DMS153 (cell line): ENCODE data around the gene RPS5.
"Not testable (repeated sequence)": the region's sequence is repeated elsewhere in the genome, so short reads cannot be mapped to it uniquely, and the experiment has no call there.

Source experiments
- DNase-seq: peaks from one replicate; lab custom pipeline; 2025; lab: John Stamatoyannopoulos, UW

RPS5 gene

DNA sequence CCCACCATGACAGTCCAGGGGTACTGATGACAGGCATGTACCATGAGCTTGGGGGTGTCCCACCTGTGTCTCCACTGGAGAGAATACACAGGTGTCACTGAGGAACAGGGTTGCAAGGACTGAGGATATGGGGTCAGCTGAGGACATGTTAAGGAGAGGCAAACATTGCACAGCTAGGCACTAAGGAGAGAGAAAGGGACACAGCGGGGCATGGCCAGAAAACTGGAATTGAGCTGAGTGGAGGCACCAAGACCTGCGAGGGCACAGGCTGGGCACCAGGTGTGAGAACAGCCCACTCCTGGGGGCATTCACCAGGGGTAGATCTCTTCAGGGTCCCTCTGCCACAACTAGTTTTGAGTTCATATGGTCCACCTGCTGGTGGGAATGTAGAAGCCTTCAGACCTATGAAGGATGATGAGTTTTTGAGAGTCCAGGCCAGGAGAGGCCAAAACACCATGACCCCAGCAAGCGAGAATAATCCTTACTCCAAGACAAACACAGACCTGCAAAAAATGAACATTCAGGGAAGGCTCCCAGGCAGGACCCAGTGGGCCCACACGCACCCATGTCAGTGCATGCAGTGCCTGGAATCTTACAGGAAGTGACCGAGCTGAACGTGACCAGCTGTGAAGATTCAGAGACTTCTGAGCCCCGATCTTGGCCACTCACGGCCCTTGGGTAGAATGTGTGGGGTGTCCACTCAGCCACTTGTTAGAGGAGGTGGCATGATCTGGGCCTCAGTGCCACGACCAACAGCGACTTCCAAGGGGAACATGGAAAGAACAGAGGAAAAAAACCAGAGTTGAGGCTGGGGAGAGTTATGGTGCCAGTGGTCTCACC, 20.0 kb downstream of the RPS5 start:
- no peak for DNase-seq

DNA sequence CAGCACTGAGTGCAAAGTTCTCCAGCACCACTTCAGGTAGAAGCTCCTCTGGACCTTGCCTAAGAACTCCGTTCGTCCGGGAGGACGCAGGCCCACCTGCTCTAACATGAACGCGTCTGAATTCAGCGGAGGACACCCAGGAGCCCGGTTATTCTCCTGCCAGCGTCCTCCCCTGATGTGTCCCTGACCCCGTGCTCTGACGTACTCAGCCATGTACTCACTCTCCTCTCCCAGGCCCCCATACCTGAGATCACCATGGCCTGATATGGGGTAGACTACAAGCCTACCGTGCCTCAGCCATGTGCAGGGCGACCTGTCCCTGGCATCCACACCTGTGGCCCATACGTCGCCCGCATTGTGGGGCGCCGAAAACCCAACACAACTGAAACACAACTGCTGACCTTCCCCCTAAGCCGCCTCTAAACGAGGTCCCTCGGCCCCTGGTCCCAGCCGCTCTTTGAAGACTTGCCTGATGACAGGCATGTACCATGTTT, 20.6 kb downstream of the RPS5 start:
- no peak for DNase-seq

DNA sequence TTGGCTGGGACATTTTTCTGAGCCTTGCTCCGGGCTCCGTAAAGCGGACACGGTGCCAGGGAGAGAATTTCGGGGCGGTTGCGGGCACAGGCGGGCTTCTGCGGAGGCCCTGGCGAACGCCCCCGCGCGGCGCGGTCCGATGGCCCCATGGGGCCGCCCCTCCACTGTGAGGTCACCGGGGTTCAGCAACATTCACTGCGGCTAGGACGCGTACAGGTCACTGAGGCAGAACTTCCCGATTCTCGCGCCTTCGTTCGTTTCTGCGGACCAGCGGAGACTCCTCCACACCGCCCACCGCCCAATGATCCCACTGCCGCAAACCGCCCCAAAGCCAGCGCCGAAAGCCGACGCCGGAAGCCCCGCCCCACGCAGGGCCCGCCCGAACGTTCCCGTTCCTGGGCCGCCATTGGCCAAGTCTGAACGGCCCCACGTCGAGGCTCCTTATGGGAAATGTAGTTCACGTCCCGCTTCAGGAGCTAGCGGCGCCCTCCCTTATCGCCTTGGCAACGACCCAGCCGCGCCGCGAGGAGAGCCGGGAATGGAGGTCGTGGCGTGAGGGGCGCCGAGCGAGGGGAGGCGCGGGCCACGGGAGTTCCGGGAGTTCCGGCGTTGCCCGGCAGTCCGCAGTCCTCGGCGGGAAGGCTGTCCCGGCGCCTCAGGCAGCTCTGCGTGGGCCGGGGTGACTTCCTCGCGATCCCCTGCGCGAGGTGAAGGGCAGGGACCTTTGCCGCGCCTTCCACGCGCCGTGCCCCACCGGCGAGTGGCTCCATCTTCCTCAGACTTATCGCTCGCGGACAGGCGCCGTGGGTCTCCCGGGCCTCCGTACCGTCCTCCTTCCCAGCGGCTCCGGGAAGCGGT, 21.3 kb downstream of the RPS5 start, which contains the start of gene ZNF584:
Gene ZNF584 (plus strand): TSS at position 498 of the 858 bp plus-strand sequence. CDS start 499 bp downstream, outside the sequence.
- peak; percentile 90 for DNase-seq

DNA sequence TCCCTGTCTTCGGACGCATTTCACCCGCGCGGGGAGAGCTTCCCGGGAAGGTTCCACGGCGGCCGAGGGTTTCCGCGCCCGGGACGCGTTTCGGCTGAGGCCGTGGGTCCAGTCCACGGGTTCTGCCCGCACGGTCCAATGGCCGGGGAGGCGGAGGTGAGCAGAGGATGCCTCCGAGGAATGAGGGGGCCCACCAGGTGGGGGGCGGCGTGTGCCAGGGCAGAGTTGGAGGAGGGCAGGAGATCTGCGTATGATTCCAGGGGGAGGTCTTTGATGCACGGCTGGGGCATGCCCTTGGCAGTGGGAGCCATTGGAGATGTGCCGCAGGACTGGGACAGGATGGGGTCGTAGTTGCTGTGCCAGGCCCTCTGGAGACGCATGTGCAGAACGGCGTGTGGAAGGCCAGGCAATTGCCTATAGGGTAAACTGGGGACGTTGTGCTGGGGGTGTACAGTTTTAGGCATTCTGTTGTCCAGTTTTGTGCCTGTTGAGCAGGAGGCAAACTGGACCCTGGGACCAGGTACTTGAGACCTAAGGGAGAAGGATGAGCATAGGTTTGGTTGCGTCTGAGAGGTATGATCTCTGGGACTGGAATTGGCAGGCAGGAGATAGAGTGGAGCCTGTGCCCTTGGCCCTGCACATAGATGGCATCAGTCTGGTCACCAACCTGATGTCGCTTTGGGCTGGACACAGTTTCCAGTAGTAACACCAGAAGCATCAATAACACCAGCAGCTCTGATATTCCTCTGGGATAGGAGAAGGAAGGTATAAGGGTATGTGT, 22.1 kb downstream of the RPS5 start:
- DNase-seq = no peak

DNA sequence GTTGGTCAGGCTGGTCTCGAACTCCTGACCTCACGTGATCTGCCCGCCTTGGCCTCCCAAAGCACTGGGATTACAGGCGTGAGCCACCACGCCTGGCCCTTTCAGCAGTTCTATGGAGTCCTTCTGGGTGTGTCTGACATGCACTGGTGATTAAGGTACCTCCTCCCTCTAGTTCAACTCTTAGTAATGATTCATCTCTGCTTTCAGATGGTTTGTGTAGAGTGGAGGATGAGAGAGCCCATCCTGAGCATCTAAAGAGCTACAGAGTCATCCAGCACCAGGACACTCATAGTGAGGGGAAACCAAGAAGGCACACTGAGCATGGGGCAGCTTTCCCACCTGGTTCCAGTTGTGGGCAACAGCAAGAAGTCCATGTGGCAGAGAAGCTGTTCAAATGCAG, 29.5 kb downstream of the RPS5 start:
- DNase-seq = no peak

DNA sequence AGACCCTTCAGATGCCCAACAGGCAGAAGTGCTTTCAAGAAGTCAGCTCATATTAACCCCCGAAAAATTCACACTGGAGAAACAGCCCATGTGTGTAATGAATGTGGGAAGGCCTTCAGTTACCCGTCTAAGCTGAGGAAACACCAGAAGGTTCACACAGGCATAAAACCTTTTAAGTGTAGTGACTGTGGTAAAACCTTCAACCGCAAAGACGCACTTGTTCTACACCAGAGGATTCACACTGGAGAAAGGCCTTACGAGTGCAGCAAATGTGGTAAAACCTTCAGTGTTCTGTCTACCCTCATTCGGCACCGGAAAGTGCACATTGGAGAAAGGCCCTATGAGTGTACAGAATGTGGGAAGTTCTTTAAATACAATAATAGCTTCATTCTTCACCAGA, 30.0 kb downstream of the RPS5 start:
- DNase-seq = no peak

DNA sequence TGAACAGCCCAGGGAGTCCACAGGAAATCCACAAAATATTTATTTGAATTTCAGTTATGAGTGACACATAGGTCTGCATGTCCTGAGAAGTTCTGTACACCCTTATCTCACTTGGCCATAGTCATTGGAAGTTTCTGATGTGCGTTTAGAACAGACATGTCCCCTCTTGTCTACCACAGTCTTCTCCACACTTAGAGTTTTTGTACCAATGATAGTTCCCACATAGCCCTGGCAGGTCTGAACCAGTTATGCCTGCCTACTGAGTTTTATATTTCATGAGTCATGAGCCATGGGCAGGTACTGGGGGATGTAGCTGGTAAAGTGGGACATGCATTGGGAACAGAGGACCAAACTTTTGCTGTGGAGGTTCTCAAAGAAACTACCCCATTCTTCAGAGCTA, 41.5 kb downstream of the RPS5 start:
- DNase-seq = no peak

DNA sequence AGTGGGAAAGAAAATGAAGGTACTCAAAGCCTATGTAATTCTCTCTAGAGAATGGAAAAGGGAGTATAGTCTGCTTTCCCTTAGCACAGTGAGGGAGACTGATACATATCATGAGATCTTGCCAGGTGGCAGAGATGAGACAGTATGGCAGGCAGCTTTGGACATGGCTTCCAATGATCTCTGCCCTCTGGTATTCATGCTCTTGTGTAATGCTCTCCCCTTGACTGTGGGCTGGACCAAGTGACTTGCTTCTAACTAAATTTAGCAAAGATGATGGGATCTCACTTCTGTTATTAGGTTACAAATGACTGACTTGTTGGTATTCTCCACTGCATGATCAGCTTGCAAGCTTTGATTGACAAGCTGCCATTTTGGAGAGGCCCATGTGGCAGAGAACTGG, 42.7 kb downstream of the RPS5 start:
- DNase-seq = no peak

DNA sequence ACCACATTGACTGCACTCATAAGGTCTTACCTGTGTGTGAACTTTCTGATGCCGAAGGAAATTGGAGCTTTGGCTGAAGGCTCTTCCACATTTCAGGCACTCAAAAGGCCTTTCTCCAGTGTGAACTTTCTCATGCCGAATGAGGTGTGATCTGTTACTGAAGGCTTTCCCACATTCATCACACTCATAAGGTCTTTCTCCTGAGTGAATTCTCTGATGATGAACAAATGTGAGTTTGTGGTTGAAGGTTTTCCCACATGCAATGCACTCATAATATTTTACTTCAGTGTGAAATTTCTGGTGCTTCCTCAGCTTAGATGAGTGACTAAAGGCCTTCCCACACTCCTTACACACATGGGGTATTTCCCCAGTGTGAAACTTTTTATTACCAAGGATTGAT, 47.1 kb downstream of the RPS5 start:
- no peak for DNase-seq

DNA sequence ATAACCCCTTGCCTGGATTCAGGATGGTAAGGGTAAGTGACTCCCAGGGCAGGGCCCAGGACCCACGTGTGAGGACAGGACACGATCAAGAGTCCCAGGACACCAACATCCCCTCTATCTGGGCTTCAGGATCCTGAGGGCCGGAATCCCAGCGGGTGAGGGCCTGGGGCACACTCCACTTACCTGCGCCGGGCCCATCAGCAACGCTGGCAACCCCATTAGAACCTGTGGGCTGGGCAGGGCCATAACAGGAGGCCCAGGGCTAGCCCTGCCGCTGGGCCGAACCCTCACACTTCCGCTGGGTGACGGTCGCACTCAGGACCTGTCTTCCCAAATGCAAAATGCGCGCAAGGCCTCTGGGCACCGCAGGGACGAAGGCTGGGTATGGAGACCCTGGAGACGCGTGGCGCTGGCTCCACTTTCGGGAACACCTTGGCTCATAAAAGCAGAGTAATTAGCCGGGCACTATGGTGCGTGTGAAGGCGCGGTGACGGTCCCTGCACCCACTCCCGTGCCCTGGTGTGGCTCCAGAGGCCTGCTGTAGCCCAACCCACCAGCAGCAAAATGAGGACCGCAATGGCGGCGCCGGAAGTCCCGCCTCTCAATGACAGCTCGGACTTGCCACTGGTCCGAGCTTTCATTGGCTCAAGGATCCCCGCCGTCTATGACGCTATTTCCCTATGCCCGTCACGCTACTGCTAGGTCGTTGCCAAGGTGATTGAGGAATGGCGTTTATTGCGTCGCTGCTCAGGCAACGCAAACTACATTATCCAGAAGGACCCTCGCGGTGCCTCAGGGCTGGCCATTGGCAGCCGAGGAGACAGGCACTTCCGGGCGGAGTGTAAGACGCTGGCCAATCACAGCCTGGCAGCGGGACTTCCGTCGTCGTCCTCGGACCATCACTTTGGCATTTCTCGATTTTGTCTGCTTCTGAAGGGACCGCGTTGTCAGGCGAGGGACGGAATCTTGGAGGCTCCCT, 52.8 kb downstream of the RPS5 start, which contains the start of gene ZNF132:
Gene ZNF132 (minus strand): TSS at position 578 of the 979 bp plus-strand sequence. CDS start 332 bp downstream, at position 246.
- peak; percentile 99 for DNase-seq

DNA sequence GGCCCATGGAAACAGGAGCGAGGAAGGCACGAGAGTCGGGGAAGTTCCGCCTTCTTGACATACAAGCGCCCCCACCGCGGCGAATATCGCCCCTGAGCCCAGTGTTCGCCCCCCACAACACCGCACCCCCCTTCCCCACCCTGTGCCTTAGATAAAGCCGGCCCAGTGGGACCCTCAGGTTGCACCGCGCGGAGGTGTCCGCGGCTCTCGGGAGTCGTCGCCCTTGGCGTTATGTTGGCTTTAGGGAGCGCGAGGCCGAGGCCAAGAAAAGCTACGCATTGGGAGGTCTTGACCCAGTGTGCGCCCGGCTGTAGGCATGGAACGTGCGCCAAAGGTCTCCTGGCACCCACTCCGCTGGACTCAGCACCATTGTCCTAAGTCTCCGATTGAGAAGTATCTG, 53.5 kb downstream of the RPS5 start:
- no peak for DNase-seq

DNA sequence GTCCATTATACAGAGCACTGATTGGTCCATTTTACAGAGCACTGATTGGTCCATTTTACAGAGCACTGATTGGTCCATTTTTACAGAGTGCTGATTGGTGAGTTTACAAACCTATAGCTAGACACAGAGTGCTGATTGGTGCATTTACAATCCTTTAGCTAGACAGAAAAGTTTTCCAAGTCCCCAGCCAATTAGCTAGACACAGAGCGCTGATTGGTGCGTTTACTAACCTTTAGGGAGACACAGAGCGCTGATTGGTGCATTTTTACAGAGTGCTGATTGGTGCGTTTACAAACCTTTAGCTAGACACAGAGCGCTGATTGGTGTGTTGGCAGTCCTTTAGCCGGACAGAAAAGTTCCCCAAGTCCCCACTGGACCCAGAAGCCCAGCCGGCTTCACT, 55.9 kb downstream of the RPS5 start:
- DNase-seq = not testable (repeated sequence)
